Neural progenitor cell (in vitro differentiated cells): ENCODE measurements around the gene LRRN2. TPM values are rescaled to one million over a fixed set of nuclear protein-coding genes. Genes with fewer than 3 reads are reported as not detected.

Experiments used
- DNase-seq: peaks from one replicate; pipeline ENCODE4 v3.0.0-alpha.2; 2016; ENCODE audit warnings: low spot score
- H2AFZ ChIP-seq: fragments of 200-600 bp; sonication (generic); replicated peaks from 2 replicates; pipeline ENCODE4 v1.6.1; 2016; ENCODE audit warnings: antibody characterized with exemption
- H3F3A ChIP-seq: fragments of 200-600 bp; sonication (generic); 2 replicates; pipeline ENCODE4 v1.6.1; 2016; ENCODE audit warnings: antibody characterized with exemption, low read depth
- H3K27ac ChIP-seq: fragments of 200-600 bp; sonication (generic); 2 replicates; pipeline ENCODE4 v1.5.1; 2016; ENCODE audit warnings: mild to moderate bottlenecking
- H3K27me3 ChIP-seq: fragments of 200-600 bp; sonication (generic); 2 replicates; pipeline ENCODE4 v1.6.1; 2016; ENCODE audit warnings: mild to moderate bottlenecking, moderate library complexity
- H3K36me3 ChIP-seq: fragments of 200-600 bp; sonication (generic); 2 replicates; pipeline ENCODE4 v1.5.1; 2016
- H3K4me1 ChIP-seq: fragments of 200-600 bp; sonication (generic); 2 replicates; pipeline ENCODE4 v1.6.1; 2016; ENCODE audit warnings: mixed run types
- H3K4me2 ChIP-seq: fragments of 200-600 bp; sonication (generic); 2 replicates; pipeline ENCODE4 v1.6.1; 2016
- H3K4me3 ChIP-seq: fragments of 200-600 bp; sonication (generic); 2 replicates; pipeline ENCODE4 v1.5.1; 2016
- H3K79me2 ChIP-seq: fragments of 200-600 bp; sonication (generic); 2 replicates; pipeline ENCODE4 v1.6.1; 2016; ENCODE audit warnings: low read depth
- H3K9ac ChIP-seq: fragments of 200-600 bp; sonication (generic); 2 replicates; pipeline ENCODE4 v1.6.1; 2016
- H3K9me3 ChIP-seq: fragments of 200-600 bp; sonication (generic); 2 replicates; pipeline ENCODE4 v1.5.1; 2016; ENCODE audit warnings: low read depth
- H4K20me1 ChIP-seq: fragments of 200-600 bp; sonication (generic); 2 replicates; pipeline ENCODE4 v1.6.1; 2016; ENCODE audit warnings: low read depth
- H3K27ac Mint-ChIP-seq: 3 replicates; pipeline ENCODE4 v1.8.0; 2021; ENCODE audit warnings: mixed read lengths
- H3K27me3 Mint-ChIP-seq: 2 replicates; pipeline ENCODE4 v1.8.0; 2022; ENCODE audit warnings: low read depth, mild to moderate bottlenecking, inconsistent platforms, moderate library complexity, mixed read lengths; ENCODE audit not compliant: insufficient read depth
- H3K36me3 Mint-ChIP-seq: 3 replicates; pipeline ENCODE4 v1.8.0; 2021; ENCODE audit warnings: mixed read lengths
- H3K4me1 Mint-ChIP-seq: 3 replicates; pipeline ENCODE4 v1.8.0; 2021; ENCODE audit warnings: mixed read lengths
- H3K4me3 Mint-ChIP-seq: 3 replicates; pipeline ENCODE4 v1.8.0; 2021; ENCODE audit warnings: mild to moderate bottlenecking, moderate library complexity, mixed read lengths
- H3K9me3 Mint-ChIP-seq: 3 replicates; pipeline ENCODE4 v1.8.0; 2020; ENCODE audit warnings: mixed read lengths
- CTCF ChIP-seq: fragments of 200-600 bp; sonication (generic); IDR thresholded peaks from 2 replicates; pipeline ENCODE4 v1.5.1; 2017; ENCODE audit warnings: antibody characterized with exemption, mild to moderate bottlenecking
- EZH2 ChIP-seq: fragments of 200-600 bp; sonication (generic); IDR thresholded peaks from 2 replicates; pipeline ENCODE4 v1.6.1; 2017; ENCODE audit warnings: antibody characterized with exemption, mild to moderate bottlenecking, moderate library complexity
- EZH2phosphoT487 ChIP-seq: fragments of 200-600 bp; sonication (generic); IDR thresholded peaks from 2 replicates; pipeline ENCODE4 v1.6.1; 2017; ENCODE audit warnings: antibody characterized with exemption
- total RNA-seq: library from RNA; depleted of rRNA; stranded (reverse); fragments of >200 nt; gene quantifications from 2 replicates; pipeline ENCODE4 v1.2.3, GENCODE V29; 2015; ENCODE audit warnings: low replicate concordance

The LRRN2 gene
- total RNA-seq, 1 donor from 2014 or later: 1.9 TPM

GRCh38 chr1:204580862-204581261 is 104.7 kb downstream of the LRRN2 start:
- Mint-ChIP-seq H3K27me3 (peaks cover 12% of the 10 kb centered on the region), H3K4me1 (peaks cover 31% of the 10 kb centered on the region), H3K36me3 (no peaks in the 10 kb centered on the region), H3K9me3 (no peaks in the 10 kb centered on the region), H3K27ac (no peak overlapping the region), H3K4me3 (no peak overlapping the region)
- Histone ChIP-seq H3K36me3 (no peaks in the 10 kb centered on the region), H4K20me1 (no peaks in the 10 kb centered on the region), H3K4me2 (no peak overlapping the region), H3K4me1 (peaks cover 36% of the 10 kb centered on the region), H3K4me3 (no peak overlapping the region), H3K9me3 (no peaks in the 10 kb centered on the region), H2AFZ (no peak overlapping the region), H3K79me2 (no peaks in the 10 kb centered on the region), H3K9ac (no peak overlapping the region), H3F3A (peaks cover 17% of the 10 kb centered on the region), H3K27me3 (no peaks in the 10 kb centered on the region), H3K27ac (no peak overlapping the region)
- no peak for DNase-seq
- TF ChIP-seq CTCF: no peak
- no peak for TF ChIP-seq EZH2phosphoT487
- TF ChIP-seq EZH2: no peak

DNA sequence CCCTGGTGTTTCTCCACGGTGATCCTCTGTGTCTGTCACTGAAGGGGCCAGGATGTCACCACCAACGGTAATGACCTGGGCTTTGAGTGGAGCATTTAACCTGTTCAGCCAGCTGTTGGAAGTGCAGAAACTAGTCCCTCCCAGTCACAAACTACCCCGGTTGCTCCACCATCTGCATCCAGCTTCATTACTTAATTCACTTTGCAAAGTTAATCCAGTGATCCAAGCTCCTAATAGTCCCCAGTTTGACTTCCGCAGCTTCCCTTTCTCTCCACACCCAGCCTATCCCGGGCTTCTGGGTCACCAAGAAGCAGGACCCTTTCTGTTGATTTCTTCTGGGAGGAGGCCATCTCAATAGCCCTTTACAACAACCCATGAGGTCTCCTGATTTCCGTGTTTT is 105.9 kb downstream of the LRRN2 start:
- H3K9me3 Mint-ChIP-seq: no peaks in the 10 kb centered on the region
- Histone ChIP-seq H3K9me3 (no peaks in the 10 kb centered on the region), H3K4me3 (no peak overlapping the region), H3K4me1 (peaks cover 48% of the 10 kb centered on the region), H3K27ac (no peak overlapping the region), H3K27me3 (peaks cover 1% of the 10 kb centered on the region), H2AFZ (no peak overlapping the region), H3K9ac (no peak overlapping the region), H4K20me1 (no peaks in the 10 kb centered on the region), H3F3A (peaks cover 21% of the 10 kb centered on the region), H3K36me3 (no peaks in the 10 kb centered on the region), H3K79me2 (no peaks in the 10 kb centered on the region), H3K4me2 (no peak overlapping the region)
- H3K4me3 Mint-ChIP-seq: no peak overlapping the region
- peak overlapping the region; percentile 43 for H3K27ac Mint-ChIP-seq
- TF ChIP-seq EZH2 (no peak), CTCF (no peak), EZH2phosphoT487 (no peak)
- no peak for DNase-seq
- peaks cover 15% of the 10 kb centered on the region for H3K27me3 Mint-ChIP-seq
- H3K4me1 Mint-ChIP-seq: peaks cover 41% of the 10 kb centered on the region
- no peaks in the 10 kb centered on the region for H3K36me3 Mint-ChIP-seq

- Mint-ChIP-seq H3K27me3 (peaks cover 15% of the 10 kb centered on the region), H3K36me3 (no peaks in the 10 kb centered on the region), H3K27ac (no peak overlapping the region), H3K9me3 (no peaks in the 10 kb centered on the region), H3K4me3 (no peak overlapping the region), H3K4me1 (peaks cover 47% of the 10 kb centered on the region)
- Histone ChIP-seq H3K9me3 (no peaks in the 10 kb centered on the region), H3K36me3 (no peaks in the 10 kb centered on the region), H3K4me2 (peak overlapping the region; percentile 39), H2AFZ (peak overlapping the region; percentile 33), H3K27me3 (peaks cover 3% of the 10 kb centered on the region), H3K9ac (no peak overlapping the region), H3K4me1 (peaks cover 54% of the 10 kb centered on the region), H3K4me3 (no peak overlapping the region), H4K20me1 (no peaks in the 10 kb centered on the region), H3F3A (peaks cover 24% of the 10 kb centered on the region), H3K27ac (no peak overlapping the region), H3K79me2 (no peaks in the 10 kb centered on the region)
- DNase-seq: peak; percentile 61
- TF ChIP-seq CTCF (no peak), EZH2phosphoT487 (no peak), EZH2 (no peak)
These were observed 106.5 kb downstream of the LRRN2 start for GRCh38 chr1:204578867-204579664.
